ENCODE data around the gene FAM124A.

GRCh38 chr13:51258612-51259548 lies 36.7 kb downstream of the FAM124A start:
- TF ChIP-seq CTCF (IDR thresholded peaks at IDR 0.05) (no peak), EP300 (IDR thresholded peaks at IDR 0.05) (no peak), POLR2A (IDR thresholded peaks at IDR 0.05) (no peak)

Data from upper lobe of left lung (tissue), 4 donors.